ENCODE data around the gene DGKE.

The DGKE gene

GRCh38 chr17:56914581-56915273 lies 80.8 kb downstream of the DGKE start:
- Histone ChIP-seq H3K9ac (ENCODE audit: low read depth, low read length, poor library complexity, severe bottlenecking) (peak overlapping the region; percentile 88), H3K9me3 (ENCODE audit: insufficient read depth, low read depth, low read length) (no peaks in the 10 kb centered on the region), H3K4me2 (ENCODE audit: low read depth, low read length, poor library complexity, severe bottlenecking) (peak overlapping the region; percentile 80), H3K36me3 (ENCODE audit: insufficient read depth, low read length) (no peaks in the 10 kb centered on the region), H3K9me2 (replicated peaks; ENCODE audit: low read depth, low read length) (no peaks in the 10 kb centered on the region), H3K4me1 (ENCODE audit: insufficient read depth, low read length, poor library complexity, severe bottlenecking) (peaks cover 37% of the 10 kb centered on the region), H3K27me3 (ENCODE audit: insufficient read depth, low read length, poor library complexity, severe bottlenecking) (no peaks in the 10 kb centered on the region), H4K20me1 (ENCODE audit: insufficient read depth, low read length, poor library complexity, severe bottlenecking) (peaks cover 31% of the 10 kb centered on the region), H3K4me3 (ENCODE audit: low read length, poor library complexity, severe bottlenecking) (peak overlapping the region; percentile 94), H3F3A (ENCODE audit: low read depth) (no peaks in the 10 kb centered on the region), H3K79me2 (ENCODE audit: insufficient read depth, low read length) (peaks cover 55% of the 10 kb centered on the region), H2AFZ (ENCODE audit: low read length) (peak overlapping the region; percentile 83)
- no peak for TF ChIP-seq CTCF (conservative IDR thresholded peaks at IDR 0.05; ENCODE audit: low read length)
- no peak for TF ChIP-seq EZH2phosphoT487 (IDR thresholded peaks at IDR 0.05; ENCODE audit: borderline replicate concordance)

- H3K4me2 ChIP-seq (ENCODE audit: low read depth, low read length, poor library complexity, severe bottlenecking) = no peak overlapping the region
- H3K9ac ChIP-seq (ENCODE audit: low read depth, low read length, poor library complexity, severe bottlenecking) = no peak overlapping the region
- H3K4me3 ChIP-seq (ENCODE audit: low read length, poor library complexity, severe bottlenecking) = no peak overlapping the region
- H3K27me3 ChIP-seq (ENCODE audit: insufficient read depth, low read length, poor library complexity, severe bottlenecking) = no peaks in the 10 kb centered on the region
- H2AFZ ChIP-seq (ENCODE audit: low read length) = no peak overlapping the region
- no peaks in the 10 kb centered on the region for H3K36me3 ChIP-seq (ENCODE audit: insufficient read depth, low read length)
- no peaks in the 10 kb centered on the region for H3F3A ChIP-seq (ENCODE audit: low read depth)
- H3K4me1 ChIP-seq (ENCODE audit: insufficient read depth, low read length, poor library complexity, severe bottlenecking) = peaks cover 13% of the 10 kb centered on the region
- no peaks in the 10 kb centered on the region for H3K9me3 ChIP-seq (ENCODE audit: insufficient read depth, low read depth, low read length)
- H3K9me2 ChIP-seq (replicated peaks; ENCODE audit: low read depth, low read length) = no peaks in the 10 kb centered on the region
- peaks cover 25% of the 10 kb centered on the region for H3K79me2 ChIP-seq (ENCODE audit: insufficient read depth, low read length)
- TF ChIP-seq EZH2phosphoT487 (IDR thresholded peaks at IDR 0.05; ENCODE audit: borderline replicate concordance) (no peak), CTCF (conservative IDR thresholded peaks at IDR 0.05; ENCODE audit: low read length) (no peak)
- H4K20me1 ChIP-seq (ENCODE audit: insufficient read depth, low read length, poor library complexity, severe bottlenecking) = peaks cover 7% of the 10 kb centered on the region
Measured at GRCh38 chr17:56917559-56918296, 83.8 kb downstream of the DGKE start.

GRCh38 chr17:56918916-56919315 lies 85.0 kb downstream of the DGKE start:
- Histone ChIP-seq H3K4me2 (ENCODE audit: low read depth, low read length, poor library complexity, severe bottlenecking) (no peak overlapping the region), H3K27me3 (ENCODE audit: insufficient read depth, low read length, poor library complexity, severe bottlenecking) (no peaks in the 10 kb centered on the region), H3K79me2 (ENCODE audit: insufficient read depth, low read length) (peaks cover 14% of the 10 kb centered on the region), H3F3A (ENCODE audit: low read depth) (no peaks in the 10 kb centered on the region), H3K4me1 (ENCODE audit: insufficient read depth, low read length, poor library complexity, severe bottlenecking) (peaks cover 13% of the 10 kb centered on the region), H3K36me3 (ENCODE audit: insufficient read depth, low read length) (no peaks in the 10 kb centered on the region), H3K4me3 (ENCODE audit: low read length, poor library complexity, severe bottlenecking) (no peak overlapping the region), H3K9me2 (replicated peaks; ENCODE audit: low read depth, low read length) (no peaks in the 10 kb centered on the region), H4K20me1 (ENCODE audit: insufficient read depth, low read length, poor library complexity, severe bottlenecking) (no peaks in the 10 kb centered on the region), H3K9me3 (ENCODE audit: insufficient read depth, low read depth, low read length) (no peaks in the 10 kb centered on the region), H2AFZ (ENCODE audit: low read length) (no peak overlapping the region), H3K9ac (ENCODE audit: low read depth, low read length, poor library complexity, severe bottlenecking) (no peak overlapping the region)
- TF ChIP-seq EZH2phosphoT487 (IDR thresholded peaks at IDR 0.05; ENCODE audit: borderline replicate concordance) (no peak), CTCF (conservative IDR thresholded peaks at IDR 0.05; ENCODE audit: low read length) (no peak)

Data from Loucy (cell line).